GM23338 (cell line): ENCODE data around the gene BCR. TPM values are rescaled to one million over a fixed set of nuclear protein-coding genes. Genes with fewer than 3 reads are reported as not detected.

Experiments used
- ATAC-seq: fragments of 200-7000 bp; cut with Tn5 transposase; 3 replicates; pipeline ENCODE4 v1.9.1; 2020
- DNase-seq: peaks from one replicate; pipeline ENCODE4 v3.0.0-alpha.2; 2015; ENCODE audit warnings: low spot score
- H2AFZ ChIP-seq: fragments of 200-600 bp; sonication (generic); 2 replicates; pipeline ENCODE4 v1.8.0; 2016; ENCODE audit warnings: antibody characterized with exemption, mild to moderate bottlenecking, moderate library complexity
- H3F3A ChIP-seq: fragments of 200-600 bp; sonication (generic); replicated peaks from 2 replicates; pipeline ENCODE4 v1.8.0; 2017; ENCODE audit warnings: antibody characterized with exemption, mixed run types, low read depth
- H3K27ac ChIP-seq: fragments of 200-600 bp; sonication (generic); 2 replicates; pipeline ENCODE4 v1.6.1; 2016; ENCODE audit warnings: low read depth
- H3K27me3 ChIP-seq: fragments of 200-600 bp; sonication (generic); 2 replicates; pipeline ENCODE4 v1.8.0; 2016; ENCODE audit warnings: mild to moderate bottlenecking, mixed run types, moderate library complexity; ENCODE audit not compliant: insufficient read depth
- H3K36me3 ChIP-seq: fragments of 200-600 bp; sonication (generic); 2 replicates; pipeline ENCODE4 v1.8.0; 2016; ENCODE audit warnings: mild to moderate bottlenecking; ENCODE audit not compliant: insufficient read depth
- H3K4me1 ChIP-seq: fragments of 200-600 bp; sonication (generic); 2 replicates; pipeline ENCODE4 v1.8.0; 2016; ENCODE audit warnings: mild to moderate bottlenecking, moderate library complexity; ENCODE audit not compliant: insufficient read depth
- H3K4me2 ChIP-seq: fragments of 200-600 bp; sonication (generic); 2 replicates; pipeline ENCODE4 v1.7.1; 2017; ENCODE audit warnings: mixed run types
- H3K4me3 ChIP-seq: fragments of 200-600 bp; sonication (generic); 2 replicates; pipeline ENCODE4 v1.6.1; 2016; ENCODE audit warnings: mixed run types
- H3K79me2 ChIP-seq: fragments of 200-600 bp; sonication (generic); replicated peaks from 2 replicates; pipeline ENCODE4 v1.8.0; 2017; ENCODE audit warnings: mild to moderate bottlenecking; ENCODE audit not compliant: insufficient read depth
- H3K9me2 ChIP-seq: fragments of 200-600 bp; sonication (generic); 2 replicates; pipeline ENCODE4 v1.8.0; 2017; ENCODE audit not compliant: insufficient read depth
- H4K20me1 ChIP-seq: fragments of 200-600 bp; sonication (generic); replicated peaks from 2 replicates; pipeline ENCODE4 v1.8.0; 2017; ENCODE audit warnings: mild to moderate bottlenecking; ENCODE audit not compliant: insufficient read depth
- H3K27ac Mint-ChIP-seq: 2 replicates; pipeline ENCODE4 v1.8.0; 2020; ENCODE audit warnings: inconsistent platforms, mild to moderate bottlenecking, moderate library complexity, mixed read lengths
- H3K27me3 Mint-ChIP-seq: 3 replicates; pipeline ENCODE4 v1.8.0; 2022; ENCODE audit warnings: low read depth, mild to moderate bottlenecking, moderate library complexity, mixed read lengths, inconsistent platforms; ENCODE audit not compliant: insufficient read depth, poor library complexity
- H3K36me3 Mint-ChIP-seq: 3 replicates; pipeline ENCODE4 v1.8.0; 2021; ENCODE audit warnings: low read depth, mild to moderate bottlenecking, inconsistent platforms, moderate library complexity, mixed read lengths
- H3K4me1 Mint-ChIP-seq: 3 replicates; pipeline ENCODE4 v1.8.0; 2020; ENCODE audit warnings: mild to moderate bottlenecking, inconsistent platforms, mixed read lengths
- H3K4me3 Mint-ChIP-seq: 3 replicates; pipeline ENCODE4 v1.8.0; 2021; ENCODE audit warnings: moderate library complexity, mild to moderate bottlenecking, inconsistent platforms, mixed read lengths
- H3K9me3 Mint-ChIP-seq: 3 replicates; pipeline ENCODE4 v1.8.0; 2020; ENCODE audit warnings: moderate library complexity, mild to moderate bottlenecking, inconsistent platforms, mixed read lengths
- CREB1 ChIP-seq: fragments of 250-450 bp; sonication (Bioruptor Pico); IDR thresholded peaks from 2 replicates; pipeline ENCODE4 v1.5.0; 2020; ENCODE audit warnings: low read depth, mild to moderate bottlenecking, moderate library complexity
- CTCF ChIP-seq, 2 experiments: fragments of 200-600 bp in 1 of 2; sonication (generic) in 1 of 2; conservative IDR thresholded peaks; 2 replicates each; pipeline versions ENCODE4 v1.5.1 to v1.6.1; 2016 to 2017; ENCODE audit warnings: antibody characterized with exemption in 2 of 2, low read depth in 2 of 2, mild to moderate bottlenecking in 2 of 2, moderate library complexity in 1 of 2
- ETS1 ChIP-seq: IDR thresholded peaks from 2 replicates; pipeline ENCODE4 v1.6.1; 2016; ENCODE audit warnings: antibody characterized with exemption
- EZH2 ChIP-seq: fragments of 200-600 bp; sonication (generic); IDR thresholded peaks from one replicate; pipeline ENCODE4 v1.8.0; 2017; ENCODE audit warnings: antibody characterized with exemption, mild to moderate bottlenecking, low read depth; ENCODE audit not compliant: unreplicated experiment
- EZH2phosphoT487 ChIP-seq: fragments of 200-600 bp; sonication (generic); IDR thresholded peaks from one replicate; pipeline ENCODE4 v1.8.1; 2018; ENCODE audit warnings: antibody characterized with exemption; ENCODE audit not compliant: unreplicated experiment
- JUNB ChIP-seq: IDR thresholded peaks from one replicate; pipeline ENCODE4 v1.6.1; 2016; ENCODE audit warnings: antibody characterized with exemption; ENCODE audit not compliant: unreplicated experiment
- POLR2AphosphoS5 ChIP-seq: IDR thresholded peaks from 2 replicates; pipeline ENCODE4 v1.6.1; 2016; ENCODE audit warnings: antibody characterized with exemption, low read depth
- REST ChIP-seq: IDR thresholded peaks from one replicate; pipeline ENCODE4 v1.6.1; 2018; ENCODE audit warnings: antibody characterized with exemption; ENCODE audit not compliant: unreplicated experiment
- STAT1 ChIP-seq: IDR thresholded peaks from one replicate; pipeline ENCODE4 v1.6.1; 2016; ENCODE audit warnings: antibody characterized with exemption; ENCODE audit not compliant: unreplicated experiment
- ZNF114 ChIP-seq: fragments of 250-450 bp; sonication (Bioruptor Pico); IDR thresholded peaks from 2 replicates; pipeline ENCODE4 v1.5.0; 2020; ENCODE audit warnings: mild to moderate bottlenecking, moderate library complexity
- ZNF331 ChIP-seq: fragments of 250-450 bp; sonication (Bioruptor Pico); IDR thresholded peaks from 2 replicates; pipeline ENCODE4 v1.5.0; 2020; ENCODE audit warnings: low read depth, mild to moderate bottlenecking, moderate library complexity
- ZNF462 ChIP-seq: fragments of 250-450 bp; sonication (Bioruptor Pico); IDR thresholded peaks from 2 replicates; pipeline ENCODE4 v1.5.0; 2020; ENCODE audit warnings: mild to moderate bottlenecking, moderate library complexity
- polyA plus RNA-seq: library from polyadenylated mRNA; unstranded; fragments of >200 nt; fragmentation: Nextera tagmentation; extraction: Ambion mirVana; gene quantifications from 2 replicates; pipeline ENCODE4 v1.2.1, GENCODE V29; 2016
- total RNA-seq: library from RNA; depleted of rRNA; stranded (reverse); fragments of >200 nt; shearing (Covaris generic); gene quantifications from 2 replicates; pipeline ENCODE4 v1.2.3, GENCODE V29; 2014

BCR gene
- total and polyA plus RNA-seq, 2 experiments from 2014 or later = 17.7 to 121 TPM

- no peak overlapping the region for H3K27ac Mint-ChIP-seq
- Histone ChIP-seq H3K36me3 (0 out of 2 replicates have a peak, but pooled peaks cover 3% of the 10 kb centered on the region), H3K4me2 (no peak overlapping the region), H3K27me3 (no peaks in the 10 kb centered on the region), H3F3A (no peaks in the 10 kb centered on the region), H3K4me1 (no peaks in the 10 kb centered on the region), H3K9me2 (no peaks in the 10 kb centered on the region), H2AFZ (no peak overlapping the region), H3K4me3 (no peak overlapping the region), H3K27ac (no peak overlapping the region), H3K79me2 (no peaks in the 10 kb centered on the region), H4K20me1 (no peaks in the 10 kb centered on the region; the same call in none of the 2 replicates)
- peaks cover 4% of the 10 kb centered on the region for H3K27me3 Mint-ChIP-seq
- TF ChIP-seq ETS1 (no peak), STAT1 (no peak), ZNF331 (CRISPR knock-in tag) (no peak), ZNF114 (CRISPR knock-in tag) (no peak), EZH2phosphoT487 (no peak), JUNB (no peak), CTCF (conservative IDR thresholded peaks at IDR 0.05; ENCODE audit: low read depth in 2 of 2) (no peak), POLR2AphosphoS5 (no peak), REST (no peak), ZNF462 (CRISPR knock-in tag) (no peak), CREB1 (CRISPR knock-in tag) (no peak), EZH2 (no peak)
- no peak for DNase-seq
- peaks cover 26% of the 10 kb centered on the region for H3K36me3 Mint-ChIP-seq
- H3K4me1 Mint-ChIP-seq = no peaks in the 10 kb centered on the region
- no peak for ATAC-seq
- no peaks in the 10 kb centered on the region for H3K9me3 Mint-ChIP-seq
- H3K4me3 Mint-ChIP-seq = no peak overlapping the region
Observed at GRCh38 chr22:23305321-23305910, 125.1 kb downstream of the BCR start.
